MM.1S (cell line): ENCODE data around the gene ENGASE.

ENCODE experiments used
- DNase-seq: peaks from one replicate; pipeline ENCODE4 v3.0.0-alpha.2; 2015
- H2AFZ ChIP-seq: fragments of 300-600 bp; sonication (generic); 2 replicates; pipeline ENCODE4 v1.6.0; 2016; ENCODE audit warnings: antibody characterized with exemption, low read length
- H3F3A ChIP-seq: fragments of 300-600 bp; sonication (generic); 2 replicates; pipeline ENCODE4 v1.6.1; 2016; ENCODE audit warnings: mild to moderate bottlenecking, antibody characterized with exemption, low read length, moderate library complexity, mixed read lengths; ENCODE audit not compliant: insufficient read depth
- H3K27ac ChIP-seq: fragments of 300-600 bp; sonication (generic); 2 replicates; pipeline ENCODE4 v1.5.1; 2016; ENCODE audit warnings: mild to moderate bottlenecking, low read length
- H3K27me3 ChIP-seq: fragments of 300-600 bp; sonication (generic); replicated peaks from 2 replicates; pipeline ENCODE4 v1.6.0; 2016; ENCODE audit warnings: low read length; ENCODE audit not compliant: insufficient read depth
- H3K36me3 ChIP-seq: fragments of 300-600 bp; sonication (generic); replicated peaks from 2 replicates; pipeline ENCODE4 v1.6.1; 2016; ENCODE audit warnings: mild to moderate bottlenecking, low read length, mixed read lengths; ENCODE audit not compliant: insufficient read depth
- H3K4me1 ChIP-seq: fragments of 300-600 bp; sonication (generic); 2 replicates; pipeline ENCODE4 v1.6.1; 2016; ENCODE audit warnings: low read length, mixed read lengths
- H3K4me2 ChIP-seq: fragments of 300-600 bp; sonication (generic); 2 replicates; pipeline ENCODE4 v1.6.0; 2016; ENCODE audit warnings: low read depth, low read length
- H3K4me3 ChIP-seq: fragments of 300-600 bp; sonication (generic); 2 replicates; pipeline ENCODE4 v1.5.1; 2016; ENCODE audit warnings: low read length, mixed read lengths
- H3K79me2 ChIP-seq: fragments of 300-600 bp; sonication (generic); 2 replicates; pipeline ENCODE4 v1.6.1; 2016; ENCODE audit warnings: mixed run types, low read length, mixed read lengths
- H3K9ac ChIP-seq: fragments of 300-600 bp; sonication (generic); 2 replicates; pipeline ENCODE4 v1.6.1; 2016; ENCODE audit warnings: low read length, mixed read lengths
- H3K9me2 ChIP-seq: fragments of 300-600 bp; sonication (generic); replicated peaks from 2 replicates; pipeline ENCODE4 v1.6.1; 2016; ENCODE audit warnings: mild to moderate bottlenecking, low read length, mixed read lengths; ENCODE audit not compliant: insufficient read depth
- H3K9me3 ChIP-seq: fragments of 300-600 bp; sonication (generic); replicated peaks from 2 replicates; pipeline ENCODE4 v1.6.1; 2016; ENCODE audit warnings: mild to moderate bottlenecking, low read length, mixed read lengths; ENCODE audit not compliant: insufficient read depth
- H4K20me1 ChIP-seq: fragments of 300-600 bp; sonication (generic); 2 replicates; pipeline ENCODE4 v1.6.1; 2016; ENCODE audit warnings: mild to moderate bottlenecking, low read length, moderate library complexity, mixed read lengths; ENCODE audit not compliant: insufficient read depth
- EZH2 ChIP-seq: fragments of 300-600 bp; sonication (generic); optimal IDR thresholded peaks from 2 replicates; pipeline ENCODE3; 2017; ENCODE audit warnings: low read depth, mild to moderate bottlenecking, antibody characterized with exemption, low read length, mixed read lengths
- EZH2phosphoT487 ChIP-seq: fragments of 300-600 bp; sonication (generic); IDR thresholded peaks from 2 replicates; pipeline ENCODE4 v1.6.1; 2018; ENCODE audit warnings: antibody characterized with exemption, low read length
- TF ChIP-seq, protein P1 (sequence below): fragments of 300-600 bp; sonication (generic); IDR thresholded peaks from 2 replicates; pipeline ENCODE4 v1.5.1; 2016; ENCODE audit warnings: antibody characterized with exemption, low read length, mixed read lengths

ENGASE gene

GRCh38 chr17:79051306-79051705 lies 23.3 kb upstream of the ENGASE start:
- no peak overlapping the region for H3K4me2 ChIP-seq
- H3K4me3 ChIP-seq: no peak overlapping the region
- H4K20me1 ChIP-seq: no peaks in the 10 kb centered on the region
- no peak overlapping the region for H3K9ac ChIP-seq
- no peak for DNase-seq
- no peaks in the 10 kb centered on the region for H3K79me2 ChIP-seq
- no peak overlapping the region for H2AFZ ChIP-seq
- no peak for TF ChIP-seq EZH2
- TF ChIP-seq EZH2phosphoT487: no peak
- TF ChIP-seq, protein P1, sequence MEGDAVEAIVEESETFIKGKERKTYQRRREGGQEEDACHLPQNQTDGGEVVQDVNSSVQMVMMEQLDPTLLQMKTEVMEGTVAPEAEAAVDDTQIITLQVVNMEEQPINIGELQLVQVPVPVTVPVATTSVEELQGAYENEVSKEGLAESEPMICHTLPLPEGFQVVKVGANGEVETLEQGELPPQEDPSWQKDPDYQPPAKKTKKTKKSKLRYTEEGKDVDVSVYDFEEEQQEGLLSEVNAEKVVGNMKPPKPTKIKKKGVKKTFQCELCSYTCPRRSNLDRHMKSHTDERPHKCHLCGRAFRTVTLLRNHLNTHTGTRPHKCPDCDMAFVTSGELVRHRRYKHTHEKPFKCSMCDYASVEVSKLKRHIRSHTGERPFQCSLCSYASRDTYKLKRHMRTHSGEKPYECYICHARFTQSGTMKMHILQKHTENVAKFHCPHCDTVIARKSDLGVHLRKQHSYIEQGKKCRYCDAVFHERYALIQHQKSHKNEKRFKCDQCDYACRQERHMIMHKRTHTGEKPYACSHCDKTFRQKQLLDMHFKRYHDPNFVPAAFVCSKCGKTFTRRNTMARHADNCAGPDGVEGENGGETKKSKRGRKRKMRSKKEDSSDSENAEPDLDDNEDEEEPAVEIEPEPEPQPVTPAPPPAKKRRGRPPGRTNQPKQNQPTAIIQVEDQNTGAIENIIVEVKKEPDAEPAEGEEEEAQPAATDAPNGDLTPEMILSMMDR: no peak
- H3K27me3 ChIP-seq: peaks cover 90% of the 10 kb centered on the region
- H3K9me2 ChIP-seq: no peaks in the 10 kb centered on the region
- H3K9me3 ChIP-seq: no peaks in the 10 kb centered on the region
- H3K4me1 ChIP-seq: no peaks in the 10 kb centered on the region
- H3K36me3 ChIP-seq: no peaks in the 10 kb centered on the region
- H3K27ac ChIP-seq: no peak overlapping the region
- no peaks in the 10 kb centered on the region for H3F3A ChIP-seq

GRCh38 chr17:79052131-79052530 lies 22.5 kb upstream of the ENGASE start:
- Histone ChIP-seq H3K9me2 (no peaks in the 10 kb centered on the region), H3K4me3 (no peak overlapping the region), H2AFZ (no peak overlapping the region), H3K4me1 (no peaks in the 10 kb centered on the region), H3F3A (no peaks in the 10 kb centered on the region), H3K4me2 (no peak overlapping the region), H3K9me3 (no peaks in the 10 kb centered on the region), H3K27me3 (peaks cover 82% of the 10 kb centered on the region), H3K79me2 (no peaks in the 10 kb centered on the region), H3K9ac (no peak overlapping the region), H3K27ac (no peak overlapping the region), H3K36me3 (no peaks in the 10 kb centered on the region), H4K20me1 (no peaks in the 10 kb centered on the region)
- no peak for DNase-seq
- TF ChIP-seq EZH2phosphoT487: no peak
- TF ChIP-seq, protein P1: no peak
- no peak for TF ChIP-seq EZH2

- Histone ChIP-seq H4K20me1 (no peaks in the 10 kb centered on the region), H3K9ac (no peak overlapping the region), H3K79me2 (no peaks in the 10 kb centered on the region), H3K9me2 (no peaks in the 10 kb centered on the region), H3K27me3 (peaks cover 76% of the 10 kb centered on the region), H2AFZ (no peak overlapping the region), H3K4me2 (no peak overlapping the region), H3K4me1 (no peaks in the 10 kb centered on the region), H3K27ac (no peak overlapping the region), H3F3A (no peaks in the 10 kb centered on the region), H3K9me3 (no peaks in the 10 kb centered on the region), H3K36me3 (no peaks in the 10 kb centered on the region), H3K4me3 (no peak overlapping the region)
- TF ChIP-seq EZH2 (no peak), EZH2phosphoT487 (no peak)
- TF ChIP-seq, protein P1: no peak
- no peak for DNase-seq
Observed at GRCh38 chr17:79053251-79053925, 21.2 kb upstream of the ENGASE start.
